Body of pancreas (tissue), 4 donors: ENCODE results near the gene GPHB5.

Experiments used
- POLR2A ChIP-seq, 3 donors: fragments of 450-650 bp; IDR thresholded peaks; one replicate each; pipeline ENCODE4 v1.6.1; 2016; ENCODE audit warnings: antibody characterized with exemption in 3 of 3, mild to moderate bottlenecking in 2 of 3
- TF ChIP-seq, protein P1 (sequence below), 7 experiments: fragments of 450-650 bp in 4 of 7; fragments of 200-600 bp in 3 of 7; sonication (generic) in 3 of 7; IDR thresholded peaks; one replicate each; pipeline ENCODE4 v1.5.1; 2016 to 2019; ENCODE audit warnings: antibody characterized with exemption in 7 of 7

DNA sequence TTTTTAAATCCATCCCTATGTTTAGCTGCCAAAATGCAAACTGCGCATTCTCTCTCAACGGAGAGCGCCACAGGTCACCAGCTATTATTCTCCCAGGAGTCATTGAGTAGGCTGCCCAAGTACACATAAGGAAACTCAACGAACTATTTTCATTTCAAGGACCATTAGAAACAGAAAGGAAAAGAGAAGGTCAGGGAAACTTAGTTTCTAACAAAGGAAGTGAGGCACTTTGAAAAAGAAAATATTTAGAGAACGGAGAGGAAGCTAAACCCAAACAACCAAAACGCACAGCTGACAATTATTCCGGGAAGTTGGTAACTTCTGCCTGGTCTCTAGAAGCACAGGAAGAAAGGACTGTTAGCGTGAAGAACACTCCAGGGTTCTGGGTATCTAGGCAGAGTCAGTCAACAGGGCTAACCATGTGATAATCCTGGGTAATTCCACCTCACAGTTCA lies 23.5 kb downstream of the GPHB5 start:
- TF ChIP-seq, protein P1, sequence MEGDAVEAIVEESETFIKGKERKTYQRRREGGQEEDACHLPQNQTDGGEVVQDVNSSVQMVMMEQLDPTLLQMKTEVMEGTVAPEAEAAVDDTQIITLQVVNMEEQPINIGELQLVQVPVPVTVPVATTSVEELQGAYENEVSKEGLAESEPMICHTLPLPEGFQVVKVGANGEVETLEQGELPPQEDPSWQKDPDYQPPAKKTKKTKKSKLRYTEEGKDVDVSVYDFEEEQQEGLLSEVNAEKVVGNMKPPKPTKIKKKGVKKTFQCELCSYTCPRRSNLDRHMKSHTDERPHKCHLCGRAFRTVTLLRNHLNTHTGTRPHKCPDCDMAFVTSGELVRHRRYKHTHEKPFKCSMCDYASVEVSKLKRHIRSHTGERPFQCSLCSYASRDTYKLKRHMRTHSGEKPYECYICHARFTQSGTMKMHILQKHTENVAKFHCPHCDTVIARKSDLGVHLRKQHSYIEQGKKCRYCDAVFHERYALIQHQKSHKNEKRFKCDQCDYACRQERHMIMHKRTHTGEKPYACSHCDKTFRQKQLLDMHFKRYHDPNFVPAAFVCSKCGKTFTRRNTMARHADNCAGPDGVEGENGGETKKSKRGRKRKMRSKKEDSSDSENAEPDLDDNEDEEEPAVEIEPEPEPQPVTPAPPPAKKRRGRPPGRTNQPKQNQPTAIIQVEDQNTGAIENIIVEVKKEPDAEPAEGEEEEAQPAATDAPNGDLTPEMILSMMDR (IDR thresholded peaks at IDR 0.05): no peak
- no peak for TF ChIP-seq POLR2A (IDR thresholded peaks at IDR 0.05)
